Fibroblast of lung (primary cell): ENCODE measurements around the gene ARF1.

Experiments used
- CTCF ChIP-seq, 2 donors: IDR thresholded peaks in 1 of 2; conservative IDR thresholded peaks in 1 of 2; 1 replicate in 1 of 2; 2 replicates in 1 of 2; pipeline ENCODE4 v1.5.1; 2011 to 2012; ENCODE audit warnings: low read length in 2 of 2, control low read depth in 1 of 2, inconsistent platforms in 1 of 2, low read depth in 1 of 2, mild to moderate bottlenecking in 1 of 2
- EZH2 ChIP-seq: IDR thresholded peaks from 2 replicates; pipeline ENCODE4 v1.5.1; 2012; ENCODE audit warnings: low read length, control low read depth, mild to moderate bottlenecking; ENCODE audit errors: missing control alignments

GRCh38 chr1:228071839-228072657 is 10.5 kb upstream of the ARF1 start:
- TF ChIP-seq CTCF (conservative IDR thresholded peaks at IDR 0.05 in 1 of 2, IDR thresholded peaks at IDR 0.05 in 1 of 2; ENCODE audit: low read depth in 1 of 2, low read length in 2 of 2) (no peak), EZH2 (no peak)
